ENCODE measurements around the gene QRICH1.

GRCh38 chr3:49013113-49013737 lies 80.6 kb downstream of the QRICH1 start:
- no peak for TF ChIP-seq CTCF (IDR thresholded peaks at IDR 0.05)
- no peak for TF ChIP-seq POLR2A (IDR thresholded peaks at IDR 0.05)
